Activated CD4-positive, alpha-beta T cell treated with anti-CD3 and anti-CD28 coated beads, Interleukin-2, Interleukin-6, amounts not matched to agents 100 ng/mL and 50 ng/mL, durations not matched to agents 16 hours and 8 hours (primary cell): ENCODE data around the gene APCDD1.

ENCODE experiments used
- DNase-seq: peaks from one replicate; pipeline ENCODE4 v3.0.0-alpha.2; 2020

APCDD1 gene

DNA sequence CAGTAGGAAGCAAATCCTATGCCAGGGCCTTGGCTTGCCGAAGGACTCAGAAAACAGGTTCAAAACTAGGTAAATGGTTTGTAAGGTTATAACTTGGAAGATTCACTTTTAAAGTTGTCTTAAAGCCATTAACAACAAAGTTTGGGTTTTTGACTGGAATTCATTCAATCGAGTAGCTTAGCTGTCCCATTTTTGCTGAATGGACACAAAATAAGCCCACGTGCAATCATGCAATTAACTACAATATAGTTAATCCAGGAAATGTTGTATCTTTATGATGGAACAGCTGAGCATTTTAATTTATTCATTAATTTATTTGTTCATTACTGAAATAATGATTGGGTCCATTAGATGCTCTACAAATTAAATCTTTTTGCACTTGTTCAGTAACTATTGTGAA is 18.3 kb upstream of the APCDD1 start:
- no peak for DNase-seq

DNA sequence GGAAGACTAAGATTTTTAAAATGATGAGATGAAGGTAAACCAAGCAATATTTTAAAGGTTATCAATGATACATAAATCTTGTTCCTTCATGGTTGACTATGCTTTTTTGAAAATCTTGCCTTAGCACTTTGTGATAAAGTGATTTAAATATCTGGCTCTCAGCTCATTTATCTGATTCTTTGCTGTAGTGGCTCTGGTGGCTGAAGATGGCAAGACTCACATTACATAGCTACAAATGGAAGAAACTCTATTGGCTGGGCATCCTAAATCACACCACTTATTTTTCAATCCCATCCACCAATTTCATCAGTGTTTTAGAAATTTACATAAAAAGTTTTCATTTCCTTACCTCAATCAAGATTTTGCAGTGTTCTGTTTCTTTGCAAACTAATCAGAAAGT is 16.6 kb upstream of the APCDD1 start:
- DNase-seq, result no peak

DNA sequence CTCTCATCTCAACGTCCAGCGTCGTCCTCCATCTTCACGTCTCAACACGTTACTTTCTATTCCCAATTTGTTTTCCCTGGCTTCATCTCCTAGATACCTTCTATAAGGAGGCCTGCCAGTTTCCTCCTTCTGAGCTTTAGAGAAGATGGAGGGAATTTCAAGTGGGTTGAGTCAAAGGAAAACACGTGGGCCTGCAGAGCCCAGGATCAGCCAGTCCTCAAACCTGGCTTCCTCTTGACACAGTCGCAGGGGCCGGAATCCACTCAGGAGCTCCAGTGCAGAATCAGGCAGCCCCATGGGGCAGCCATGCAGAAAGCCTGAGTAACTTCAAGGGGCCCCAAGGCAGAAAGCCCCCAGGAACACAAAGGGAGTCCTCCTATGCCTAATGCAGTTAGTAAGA is 14.5 kb upstream of the APCDD1 start:
- no peak for DNase-seq

DNA sequence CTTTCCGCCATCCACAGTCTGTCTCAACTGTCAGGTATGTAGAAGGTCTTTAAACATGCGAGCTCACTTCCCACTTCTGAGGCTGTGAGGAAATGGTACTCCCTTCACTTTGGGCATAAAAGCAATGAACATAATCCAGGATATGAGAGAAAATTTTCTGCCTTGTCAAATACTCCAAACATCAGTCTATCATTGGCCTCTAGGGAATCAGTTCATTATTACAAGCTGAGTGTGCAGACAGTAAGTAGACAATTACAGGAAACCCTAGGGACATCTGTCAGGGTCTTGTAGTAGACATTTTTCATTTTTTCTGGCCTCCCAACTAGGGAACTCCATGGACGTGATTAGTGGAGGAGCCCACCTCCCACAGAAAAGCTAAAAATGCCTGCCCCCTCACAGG is 13.6 kb upstream of the APCDD1 start:
- DNase-seq, result no peak

DNA sequence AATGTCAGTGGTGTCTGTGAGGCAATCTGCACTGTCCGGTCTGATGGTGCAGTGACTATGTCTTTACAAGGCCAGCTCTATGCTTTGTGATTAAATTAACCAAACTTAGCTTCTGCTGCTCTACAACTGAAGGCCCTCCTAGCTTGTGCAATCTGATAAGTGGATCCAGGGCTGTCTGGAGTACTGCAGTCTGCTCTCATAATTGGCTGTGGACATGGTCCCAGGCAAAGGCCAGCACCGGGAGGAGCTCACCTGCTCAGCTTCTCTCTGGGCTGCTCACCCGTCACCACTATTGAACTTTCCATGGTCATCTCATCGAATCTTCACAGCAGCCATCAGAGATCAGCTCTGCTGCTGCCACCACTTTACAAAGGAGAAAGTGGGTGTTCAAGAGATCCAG is 13.0 kb upstream of the APCDD1 start:
- no peak for DNase-seq

DNA sequence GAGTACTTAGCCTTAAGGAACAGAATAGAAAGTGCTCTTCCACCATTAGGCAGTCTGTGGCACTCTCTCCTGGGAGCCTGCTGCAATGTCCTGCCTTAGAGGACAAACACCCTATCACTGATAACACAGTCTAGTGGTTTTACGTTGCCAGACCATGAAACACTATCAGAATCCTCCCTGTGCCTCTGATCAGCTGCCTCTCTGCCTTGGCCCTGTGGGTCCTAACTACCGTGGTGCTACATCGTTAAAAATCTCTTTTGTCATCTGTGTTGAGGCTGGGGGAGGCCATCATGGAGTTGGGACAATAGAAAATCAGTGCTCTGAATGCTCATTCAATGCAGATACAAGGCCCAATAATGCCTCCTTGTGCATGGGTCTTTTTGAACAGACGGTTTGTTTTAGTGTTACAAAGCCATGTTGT is 11.9 kb upstream of the APCDD1 start:
- no peak for DNase-seq

DNA sequence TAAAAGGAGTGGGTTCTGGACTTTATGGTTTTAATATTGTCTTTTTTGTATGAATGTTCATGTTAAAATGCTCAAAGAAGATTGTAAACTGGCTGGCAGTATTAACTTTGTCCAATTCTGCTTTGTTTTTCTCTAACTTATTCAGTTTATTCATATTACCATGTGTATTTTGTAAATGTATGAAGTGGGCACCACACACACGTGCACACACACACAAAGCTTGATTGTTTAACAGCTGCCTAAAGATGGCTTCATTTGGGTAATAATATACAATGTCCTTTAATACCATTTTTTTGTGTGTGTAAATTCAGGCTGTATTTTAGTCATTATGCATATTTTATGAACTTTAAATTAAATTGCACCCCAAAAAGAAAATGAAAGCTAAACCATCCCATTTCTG is 11.4 kb upstream of the APCDD1 start:
- no peak for DNase-seq

DNA sequence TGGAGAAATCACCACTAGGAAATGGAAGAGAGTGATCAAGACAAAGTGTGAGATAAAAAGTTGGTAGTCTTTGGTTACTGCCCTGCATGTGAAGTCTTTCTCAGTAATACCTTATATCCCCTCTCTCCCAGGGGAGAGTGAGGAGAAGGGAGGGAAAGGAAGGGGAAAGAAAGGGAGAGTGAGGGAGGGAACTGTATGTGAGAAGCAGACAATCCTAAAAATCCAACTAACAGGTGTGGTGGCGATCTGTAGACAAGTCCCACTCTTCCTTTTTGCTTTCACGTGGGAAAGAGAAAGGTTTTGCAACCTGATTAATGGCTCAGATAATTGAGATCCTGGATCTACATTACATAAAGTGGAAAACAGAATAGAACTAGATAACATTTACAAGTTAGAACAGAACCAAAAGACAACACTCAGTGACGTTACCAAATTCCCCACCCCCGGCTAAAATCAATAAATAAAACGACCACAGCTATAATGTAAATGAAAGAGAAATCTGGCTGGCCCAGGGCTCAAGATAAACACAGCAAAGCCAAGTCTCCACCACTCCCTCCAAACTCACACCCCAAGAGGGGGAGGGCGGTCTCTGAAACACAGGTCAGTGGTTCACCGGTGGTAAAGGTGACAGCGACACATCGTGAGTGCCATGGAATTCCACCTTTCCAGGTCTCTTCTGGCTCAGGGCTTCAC is 10.0 kb upstream of the APCDD1 start:
- DNase-seq, result no peak

DNA sequence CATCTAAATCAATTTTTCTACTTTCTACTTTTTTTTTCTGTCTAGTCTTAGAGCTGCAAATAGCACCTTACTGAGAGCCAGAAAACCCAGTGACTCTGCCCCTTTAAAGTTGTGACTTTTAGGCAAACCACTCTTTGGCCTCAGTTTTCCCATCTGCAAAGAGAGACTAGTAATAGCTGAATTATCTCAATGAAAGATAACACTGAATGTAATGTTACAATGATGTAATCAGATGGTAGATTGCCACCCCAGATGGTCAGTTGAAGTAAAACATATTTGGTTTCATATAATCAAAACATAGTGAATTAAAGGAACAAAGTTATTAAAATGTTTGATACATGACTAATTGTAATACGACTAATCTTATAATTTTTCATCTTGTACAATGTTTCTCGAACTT is 5.0 kb upstream of the APCDD1 start:
- no peak for DNase-seq

DNA sequence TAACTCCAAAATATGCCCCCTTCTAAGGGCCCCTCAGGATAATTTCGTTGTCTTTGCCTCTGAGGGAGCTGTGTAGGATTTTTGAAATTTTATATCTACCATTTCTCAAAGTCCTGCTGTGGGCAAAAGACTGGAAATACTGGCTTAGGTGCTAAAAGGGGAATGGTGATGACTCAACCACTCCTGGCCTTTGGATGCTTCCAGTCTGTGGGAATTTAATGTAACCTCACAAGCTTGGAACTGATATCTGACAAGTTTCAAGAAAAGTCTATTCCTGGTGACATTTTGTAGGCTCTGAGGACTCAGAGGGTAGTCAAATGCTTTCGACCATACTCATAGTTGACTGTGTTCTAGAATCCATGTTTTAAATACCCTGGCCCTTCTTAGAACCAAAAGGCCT is 3.4 kb upstream of the APCDD1 start:
- no peak for DNase-seq

DNA sequence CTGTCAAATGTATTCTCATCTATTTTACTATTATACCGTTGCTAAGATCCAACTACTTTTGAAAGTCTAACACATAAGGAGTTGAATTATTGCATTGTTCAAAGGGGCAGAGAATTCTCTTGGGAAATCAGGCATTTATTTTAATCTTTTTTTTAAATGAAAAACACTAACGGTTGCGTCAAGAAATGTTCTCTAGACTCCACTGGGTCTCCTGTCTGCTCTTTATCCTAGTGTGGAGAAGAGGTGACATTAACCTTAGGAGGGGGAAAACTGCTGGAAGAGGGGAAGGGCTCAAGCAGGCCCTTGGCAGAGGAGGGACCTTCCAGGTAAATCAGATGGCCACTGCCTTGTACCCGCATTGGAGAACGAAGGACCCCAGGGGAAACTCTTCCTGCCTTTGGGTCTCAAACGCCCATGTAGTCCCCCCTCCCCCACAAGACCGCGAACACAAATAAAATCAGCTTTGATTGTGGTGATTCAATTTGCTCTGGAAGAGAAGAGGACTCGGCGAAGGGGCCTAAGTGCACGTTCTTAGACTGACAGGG is 1.1 kb upstream of the APCDD1 start:
- no peak for DNase-seq

DNA sequence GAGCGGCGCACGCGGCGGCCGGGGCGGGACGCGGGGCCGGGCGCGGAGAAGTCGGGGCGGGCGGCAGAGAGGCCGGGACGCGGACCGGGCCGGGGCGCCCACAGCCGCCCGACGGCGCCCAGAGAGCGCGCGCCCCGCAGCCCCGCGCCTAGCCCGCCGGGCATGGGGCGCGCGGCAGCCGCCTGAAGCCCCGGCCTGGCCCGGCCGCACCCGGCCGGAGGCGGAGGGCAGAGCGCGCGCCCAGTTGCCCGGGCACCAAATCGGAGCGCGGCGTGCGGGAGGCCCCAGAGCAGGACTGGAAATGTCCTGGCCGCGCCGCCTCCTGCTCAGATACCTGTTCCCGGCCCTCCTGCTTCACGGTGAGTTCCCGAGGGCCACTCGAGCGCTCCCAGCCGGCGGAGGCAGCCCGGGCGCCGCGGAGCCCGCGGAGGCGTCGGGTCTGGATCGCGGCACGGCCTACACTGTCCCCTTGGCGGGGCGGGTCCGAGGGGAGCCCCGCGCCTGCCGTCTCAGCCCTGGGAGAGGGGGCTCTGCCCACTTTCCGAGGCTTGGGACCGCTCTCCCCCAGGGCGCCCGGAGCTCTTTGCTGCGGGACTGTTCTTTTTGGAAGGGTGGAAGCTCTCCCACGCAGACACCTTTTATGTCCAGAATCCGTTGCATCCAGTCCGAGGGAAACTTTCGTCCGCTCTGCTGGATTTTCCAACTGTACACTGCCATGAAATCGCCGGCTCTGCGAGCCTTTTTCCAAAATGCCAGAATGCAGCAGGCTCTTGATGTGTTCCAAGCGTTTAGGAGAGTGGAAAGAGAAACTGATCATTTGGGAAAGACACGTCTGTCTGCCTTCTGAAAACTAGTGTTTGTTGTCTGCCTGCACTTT is 484 bp downstream of the APCDD1 start:
- DNase-seq, result no peak

DNA sequence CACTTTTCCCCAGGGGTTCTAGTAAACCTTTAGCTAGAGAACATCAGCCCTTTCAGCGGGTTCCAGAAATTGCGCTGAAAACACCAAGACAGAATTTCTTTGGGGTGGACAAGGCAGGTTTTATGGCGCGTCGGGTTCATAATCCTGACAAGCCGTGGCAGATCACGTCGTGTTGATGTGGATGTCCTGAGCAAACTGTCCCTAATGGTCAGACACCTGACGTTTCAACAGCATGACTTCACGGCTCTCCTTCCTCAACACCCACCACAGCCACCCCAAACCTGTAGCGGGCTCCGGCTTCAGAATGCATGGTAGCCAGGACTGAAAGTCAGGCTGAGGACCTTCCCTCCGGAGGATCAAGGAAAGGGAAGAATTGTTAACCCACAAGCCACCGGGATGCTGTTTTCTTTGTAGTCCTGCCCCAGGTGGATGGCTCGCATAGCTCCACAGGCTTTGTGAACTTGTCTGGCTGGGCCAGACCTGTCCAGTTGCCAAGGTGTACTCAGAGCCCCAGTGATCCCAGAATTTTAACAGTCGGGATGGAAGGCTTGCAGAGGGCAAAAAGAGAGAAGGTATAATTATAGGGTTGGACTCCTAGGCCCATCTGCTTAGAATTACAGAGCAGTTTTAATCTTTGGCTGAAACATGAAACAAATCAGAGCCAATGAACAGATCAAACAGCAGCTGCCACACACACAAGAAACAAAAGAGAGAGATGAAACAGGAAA is 1.5 kb downstream of the APCDD1 start:
- DNase-seq, result no peak

DNA sequence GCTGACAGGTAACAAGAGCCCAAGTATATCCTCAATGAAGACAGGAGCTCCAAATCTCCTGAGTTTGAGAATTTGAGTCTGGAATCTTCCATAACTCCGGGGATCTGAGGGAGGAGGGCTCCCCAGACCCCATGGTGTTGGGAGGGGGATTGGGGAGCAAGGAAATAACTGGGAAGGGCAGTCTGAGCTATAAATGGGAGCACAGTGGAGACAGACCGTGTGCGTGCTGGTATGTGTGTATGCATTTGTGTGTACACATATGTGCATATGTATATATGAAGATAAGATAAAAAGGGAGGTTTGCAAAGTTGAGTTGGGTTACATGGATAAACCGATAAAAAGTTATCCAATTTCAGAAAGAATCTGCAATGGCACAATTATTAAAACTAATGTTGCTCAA is 2.3 kb downstream of the APCDD1 start:
- DNase-seq, result no peak

DNA sequence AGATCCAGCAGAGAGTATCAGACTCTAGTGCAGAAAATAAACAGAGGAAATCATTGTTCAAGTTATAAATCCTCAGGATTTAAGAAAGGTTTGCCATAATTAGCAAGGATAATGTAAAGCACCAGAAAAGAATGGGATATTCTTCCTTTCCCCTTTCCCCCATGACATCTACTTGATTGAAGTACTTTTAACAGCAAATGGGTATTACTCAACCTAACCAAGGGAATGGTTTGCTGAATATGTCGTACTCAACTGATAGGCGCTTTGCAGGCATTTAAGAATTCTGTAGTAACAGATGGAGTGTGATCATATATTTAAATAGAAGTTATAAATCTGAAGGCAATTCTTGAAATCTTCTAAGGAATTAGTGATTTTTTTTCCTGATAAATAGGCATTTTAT is 2.7 kb downstream of the APCDD1 start:
- DNase-seq, result no peak

DNA sequence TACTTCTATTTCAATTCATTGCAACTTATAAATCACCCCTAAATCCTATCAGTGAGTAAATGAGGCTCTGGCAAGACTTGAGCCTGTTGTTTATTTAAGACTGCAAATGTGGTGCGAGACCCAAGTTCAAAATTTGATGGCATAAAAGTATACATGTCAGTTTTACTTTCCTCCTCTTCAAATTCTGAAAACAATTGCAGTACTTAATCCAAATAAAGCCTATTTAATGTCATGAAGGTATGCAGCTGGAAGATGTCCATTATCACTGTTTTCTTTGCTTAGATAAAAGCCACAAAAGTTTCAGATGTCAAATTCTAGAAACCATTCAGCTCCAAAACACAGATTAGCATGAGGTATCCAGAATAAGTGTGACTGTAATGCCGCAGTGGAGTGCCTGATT is 3.3 kb downstream of the APCDD1 start:
- DNase-seq, result no peak

DNA sequence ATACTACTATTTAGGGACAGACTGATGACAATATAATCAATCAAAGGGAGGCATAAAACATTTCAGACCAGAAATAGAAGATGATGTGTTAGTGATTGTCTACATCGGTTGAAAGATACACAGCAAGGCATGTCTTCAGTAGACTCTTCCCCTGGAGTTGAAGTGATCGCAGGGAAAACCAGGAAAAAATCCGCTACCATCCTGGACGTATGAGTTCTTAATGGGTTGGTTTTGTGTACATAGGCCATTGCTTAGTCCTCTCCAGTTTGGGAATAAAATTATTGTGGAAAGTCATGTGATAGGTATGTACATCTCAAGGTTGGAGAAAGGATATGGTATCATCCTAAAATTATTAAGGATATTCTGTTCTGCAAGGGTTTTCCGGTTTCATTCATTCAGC is 4.3 kb downstream of the APCDD1 start:
- DNase-seq, result no peak

DNA sequence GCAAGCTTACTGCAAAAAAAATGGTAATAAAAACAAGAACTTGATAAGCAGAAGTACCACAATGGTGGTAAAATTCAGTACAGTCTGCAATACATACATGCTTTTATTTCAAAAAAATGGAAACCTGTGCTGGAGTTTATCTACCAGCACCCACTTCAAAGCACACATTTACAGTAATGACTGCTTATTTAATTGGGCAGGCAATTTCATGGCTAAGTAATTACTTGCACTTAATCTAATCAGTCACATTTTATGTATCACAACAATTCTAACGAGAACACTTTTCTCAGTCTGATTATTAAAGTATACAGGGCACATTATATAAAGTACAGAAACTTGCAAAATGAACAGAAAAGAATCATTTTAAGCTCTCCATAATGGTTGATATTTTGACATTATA is 5.2 kb downstream of the APCDD1 start:
- no peak for DNase-seq

DNA sequence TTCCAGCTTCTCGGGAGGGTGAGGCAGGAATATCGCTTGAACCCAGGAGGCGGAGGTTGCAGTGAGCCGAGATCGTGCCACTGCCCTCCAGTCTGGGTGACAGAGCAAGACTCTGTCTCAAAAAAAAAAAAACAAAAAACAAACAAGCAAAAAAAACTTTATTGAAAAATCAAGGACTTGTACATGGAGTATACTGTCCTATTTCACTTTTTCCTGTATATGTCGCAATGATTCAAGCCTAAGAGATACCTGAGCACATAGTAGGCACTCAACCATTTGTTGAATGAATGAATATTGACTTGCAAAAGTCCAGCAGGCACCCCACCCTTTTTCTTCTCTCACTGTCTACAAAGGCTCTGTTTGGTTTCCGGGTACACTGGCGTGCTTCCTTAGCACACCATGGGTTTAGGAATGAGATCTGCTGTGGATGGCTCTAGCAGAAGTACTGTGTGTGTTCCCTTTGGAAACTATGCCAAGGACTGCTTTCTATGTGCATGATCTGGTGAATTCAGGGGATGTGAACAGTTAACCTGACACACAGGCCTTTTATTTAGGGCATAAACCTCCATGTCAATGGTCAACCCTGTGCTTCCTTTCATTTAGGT is 6.1 kb downstream of the APCDD1 start:
- DNase-seq, result no peak

DNA sequence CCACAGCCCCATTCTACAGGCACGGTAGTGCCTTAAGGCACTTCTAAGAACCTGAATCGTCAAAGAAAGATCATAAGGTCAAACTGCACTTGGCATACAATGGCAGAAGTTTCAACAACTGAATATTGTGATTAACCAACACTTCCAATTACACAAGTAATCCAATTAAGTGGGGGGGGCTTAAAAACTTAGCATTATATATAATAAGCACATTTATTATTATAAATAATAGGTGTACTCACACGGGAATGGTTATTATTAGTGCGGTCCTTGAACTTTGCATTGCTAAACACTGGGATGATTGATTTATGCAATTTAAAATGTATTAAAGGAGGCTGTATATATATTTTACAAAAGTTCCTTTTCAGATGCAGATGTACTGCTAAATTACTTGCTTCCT is 7.6 kb downstream of the APCDD1 start:
- no peak for DNase-seq

DNA sequence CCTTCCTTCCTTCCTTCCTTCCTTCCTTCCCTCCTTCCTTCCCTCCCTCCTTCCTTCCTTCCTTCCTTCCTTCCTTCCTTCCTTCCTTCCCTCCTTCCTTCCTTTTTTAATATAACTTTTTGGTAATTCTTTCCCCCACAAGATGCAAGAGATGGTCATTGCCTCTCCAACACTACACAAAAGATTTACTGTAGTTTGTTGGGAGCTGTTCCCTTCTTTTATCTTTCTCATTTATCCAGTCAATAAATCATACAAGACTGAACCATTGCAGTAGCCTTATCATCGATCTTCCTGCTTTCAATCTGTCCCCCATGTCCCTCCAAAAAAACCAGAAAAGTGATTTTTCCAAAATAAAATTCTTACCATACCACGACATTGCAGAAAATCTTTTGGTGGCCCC is 8.2 kb downstream of the APCDD1 start:
- DNase-seq, result no peak

DNA sequence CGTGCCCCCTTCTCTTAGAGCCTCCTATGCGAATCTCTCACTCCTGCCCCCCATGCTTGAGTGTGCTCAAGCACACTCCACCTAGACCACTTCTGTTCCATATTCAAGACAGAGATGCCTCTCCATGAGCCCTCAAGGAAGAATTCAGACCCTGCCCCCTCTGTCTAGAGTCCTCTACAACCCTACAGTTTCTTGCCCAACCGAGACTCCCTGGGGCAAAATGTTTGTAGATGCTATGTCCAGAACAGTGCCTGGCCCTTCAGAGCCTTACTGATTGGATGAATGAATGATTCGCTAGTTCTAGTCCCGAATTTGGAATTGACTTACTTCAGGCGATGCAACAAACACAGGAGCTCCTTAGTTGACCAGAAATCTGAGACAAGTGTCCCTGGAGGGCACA is 8.7 kb downstream of the APCDD1 start:
- DNase-seq, result no peak

DNA sequence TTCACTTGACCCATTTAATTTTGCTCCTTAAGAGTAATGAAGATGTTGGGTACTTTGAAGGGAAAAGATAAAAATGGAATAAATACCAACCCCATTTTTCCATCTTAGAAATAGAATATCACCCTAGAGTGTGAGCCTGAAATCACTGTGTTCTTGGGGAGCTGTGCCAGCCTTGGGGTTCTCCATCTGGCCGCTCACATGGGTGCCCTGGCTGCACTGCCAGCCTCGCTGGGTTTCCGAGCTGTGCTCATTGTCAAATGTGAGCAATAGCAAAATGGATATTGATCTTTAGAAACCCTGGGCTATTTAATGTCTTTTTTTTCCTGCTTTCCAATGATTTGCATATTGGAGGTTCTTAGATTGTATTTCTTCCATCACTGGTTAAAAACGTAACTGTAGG is 9.3 kb downstream of the APCDD1 start:
- DNase-seq, result no peak
